MM.1S (cell line): ENCODE data around the gene GJB6.

ENCODE experiments used
- EZH2phosphoT487 ChIP-seq: fragments of 300-600 bp; sonication (generic); IDR thresholded peaks from 2 replicates; pipeline ENCODE4 v1.6.1; 2018; ENCODE audit warnings: antibody characterized with exemption, low read length
- TF ChIP-seq, protein P1 (sequence below): fragments of 300-600 bp; sonication (generic); IDR thresholded peaks from 2 replicates; pipeline ENCODE4 v1.5.1; 2016; ENCODE audit warnings: antibody characterized with exemption, low read length, mixed read lengths

DNA sequence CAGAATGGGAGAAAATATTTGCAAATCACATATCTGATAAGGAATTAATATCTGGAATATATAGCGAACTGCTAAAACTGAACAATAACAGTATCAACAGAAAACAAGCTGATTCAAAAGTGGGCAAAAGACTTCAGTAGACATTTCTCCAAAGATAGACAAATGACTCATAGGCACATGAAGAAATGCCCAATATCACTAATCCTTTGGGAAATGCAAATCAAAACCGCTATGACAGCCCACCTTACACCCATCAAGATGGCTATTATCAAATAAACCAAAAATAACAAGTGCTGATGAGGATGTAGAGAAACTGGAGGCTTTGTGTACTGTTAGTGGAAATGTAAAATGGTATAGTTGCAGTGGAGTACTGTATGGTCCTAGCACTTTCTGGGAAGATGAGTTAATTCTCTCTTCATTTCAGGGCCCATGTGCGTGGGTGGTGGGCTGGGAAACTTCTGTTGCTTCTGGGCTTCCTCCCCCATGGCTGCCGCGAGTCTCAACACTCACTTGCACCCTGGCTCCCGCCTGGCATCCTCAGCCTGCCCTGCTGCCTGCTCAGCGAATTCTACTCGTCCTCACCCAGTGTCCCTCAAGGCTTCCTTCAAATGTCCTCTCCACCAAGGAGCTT, 58.9 kb downstream of the GJB6 start:
- TF ChIP-seq, protein P1, sequence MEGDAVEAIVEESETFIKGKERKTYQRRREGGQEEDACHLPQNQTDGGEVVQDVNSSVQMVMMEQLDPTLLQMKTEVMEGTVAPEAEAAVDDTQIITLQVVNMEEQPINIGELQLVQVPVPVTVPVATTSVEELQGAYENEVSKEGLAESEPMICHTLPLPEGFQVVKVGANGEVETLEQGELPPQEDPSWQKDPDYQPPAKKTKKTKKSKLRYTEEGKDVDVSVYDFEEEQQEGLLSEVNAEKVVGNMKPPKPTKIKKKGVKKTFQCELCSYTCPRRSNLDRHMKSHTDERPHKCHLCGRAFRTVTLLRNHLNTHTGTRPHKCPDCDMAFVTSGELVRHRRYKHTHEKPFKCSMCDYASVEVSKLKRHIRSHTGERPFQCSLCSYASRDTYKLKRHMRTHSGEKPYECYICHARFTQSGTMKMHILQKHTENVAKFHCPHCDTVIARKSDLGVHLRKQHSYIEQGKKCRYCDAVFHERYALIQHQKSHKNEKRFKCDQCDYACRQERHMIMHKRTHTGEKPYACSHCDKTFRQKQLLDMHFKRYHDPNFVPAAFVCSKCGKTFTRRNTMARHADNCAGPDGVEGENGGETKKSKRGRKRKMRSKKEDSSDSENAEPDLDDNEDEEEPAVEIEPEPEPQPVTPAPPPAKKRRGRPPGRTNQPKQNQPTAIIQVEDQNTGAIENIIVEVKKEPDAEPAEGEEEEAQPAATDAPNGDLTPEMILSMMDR, result no peak
- TF ChIP-seq EZH2phosphoT487, result no peak
